K562 (cell line): ENCODE results near the gene HAUS1. TPM values are rescaled to one million over a fixed set of nuclear protein-coding genes. Genes with fewer than 3 reads are reported as not detected.

Experiments
- CBX8 ChIP-seq: fragments of 200-600 bp; sonication (generic); IDR thresholded peaks from 2 replicates; pipeline ENCODE4 v1.6.1; 2012; ENCODE audit warnings: borderline replicate concordance, mixed run types, low read depth, mild to moderate bottlenecking, moderate library complexity, mixed read lengths, low read length, control low read depth, inconsistent platforms; ENCODE audit not compliant: poor library complexity, severe bottlenecking; ENCODE audit errors: extremely low read depth
- E2F3 ChIP-seq: fragments of 250-450 bp; sonication (Bioruptor Pico); IDR thresholded peaks from 2 replicates; pipeline ENCODE4 v1.4.0; 2020; ENCODE audit warnings: mild to moderate bottlenecking
- GABPB1 ChIP-seq: sonication (generic); formaldehyde crosslinking; IDR thresholded peaks from 2 replicates; pipeline ENCODE4 v1.8.0; 2022; ENCODE audit warnings: mild to moderate bottlenecking, missing genetic modification reagents
- HNRNPLL ChIP-seq: fragments of 200-400 bp; formaldehyde crosslinking; IDR thresholded peaks from 2 replicates; pipeline ENCODE4 v1.6.1; 2017; ENCODE audit warnings: low read length, low read depth, mild to moderate bottlenecking; ENCODE audit not compliant: poor library complexity, severe bottlenecking
- KAT7 ChIP-seq: sonication (generic); formaldehyde crosslinking; IDR thresholded peaks from 2 replicates; pipeline ENCODE4 v1.8.0; 2022; ENCODE audit warnings: missing genetic modification reagents, mild to moderate bottlenecking, borderline replicate concordance
- MCM7 ChIP-seq, 2 experiments: fragments of 450-650 bp; IDR thresholded peaks; 2 replicates each; pipeline ENCODE4 v1.6.1; 2016 to 2018
- MTA3 ChIP-seq: fragments of 450-650 bp; formaldehyde crosslinking; IDR thresholded peaks from 2 replicates; pipeline ENCODE4 v1.6.1; 2017; ENCODE audit warnings: mild to moderate bottlenecking, borderline replicate concordance
- NFE2 ChIP-seq: IDR thresholded peaks from 2 replicates; pipeline ENCODE4 v1.6.1; 2014; ENCODE audit warnings: antibody characterized with exemption, low read depth
- NFIX ChIP-seq: fragments of 250-450 bp; sonication (Bioruptor Pico); IDR thresholded peaks from 2 replicates; pipeline ENCODE4 v1.4.0; 2020; ENCODE audit warnings: low read depth, mild to moderate bottlenecking, moderate library complexity
- POLR2A ChIP-seq: fragments of 450-650 bp; conservative IDR thresholded peaks from 2 replicates; pipeline ENCODE4 v1.6.1; 2016
- RBM34 ChIP-seq: fragments of 200-400 bp; formaldehyde crosslinking; IDR thresholded peaks from 2 replicates; pipeline ENCODE4 v1.6.1; 2018; ENCODE audit warnings: low read length, borderline replicate concordance; ENCODE audit not compliant: insufficient read depth
- SIX5 ChIP-seq, 2 experiments: IDR thresholded peaks; 2 replicates each; pipeline ENCODE4 v1.6.1; 2011; ENCODE audit warnings: low read length in 2 of 2, borderline replicate concordance in 1 of 2, low read depth in 1 of 2, mild to moderate bottlenecking in 1 of 2, moderate library complexity in 1 of 2; ENCODE audit not compliant: insufficient read depth in 1 of 2
- XRCC3 ChIP-seq: fragments of 450-650 bp; IDR thresholded peaks from 2 replicates; pipeline ENCODE4 v1.6.1; 2017; ENCODE audit warnings: mild to moderate bottlenecking, moderate library complexity
- ZNF347 ChIP-seq: fragments of 450-650 bp; formaldehyde crosslinking; IDR thresholded peaks from 2 replicates; pipeline ENCODE4 v1.4.0; 2020; ENCODE audit warnings: low read depth, mild to moderate bottlenecking, moderate library complexity
- ZNF551 ChIP-seq: fragments of 250-450 bp; sonication (Bioruptor Pico); IDR thresholded peaks from 2 replicates; pipeline ENCODE4 v1.5.0; 2021; ENCODE audit warnings: mild to moderate bottlenecking, moderate library complexity
- polyA plus RNA-seq, 8 experiments: library from polyadenylated mRNA; depleted of rRNA in 4 of 8; stranded (reverse) in 5 of 8; unstranded in 3 of 8; fragments of >200 nt; fragmentation: Nextera tagmentation in 2 of 8; fragmentation: Illumina TruSeq in 1 of 8; extraction: Ambion mirVana in 2 of 8; extraction: Trizol in 1 of 8; gene quantifications; 2 replicates each; pipeline versions ENCODE4 v1.2.1 to v1.2.3, GENCODE V29; 2011 to 2014; ENCODE audit warnings: inconsistent platforms in 1 of 8, missing spikeins in 1 of 8
- total RNA-seq, 7 experiments: library from RNA; depleted of rRNA in 6 of 7; stranded (reverse); fragments of >200 nt in 6 of 7; fragmentation: Illumina TruSeq in 2 of 7; extraction: Trizol in 2 of 7; gene quantifications; 2 replicates each; pipeline versions ENCODE4 v1.2.1 to v1.2.3, GENCODE V29; 2011 to 2021; ENCODE audit warnings: low replicate concordance in 1 of 7
- TF ChIP-seq, protein P1 (sequence below): fragments of 250-450 bp; sonication (Bioruptor Pico); IDR thresholded peaks from 2 replicates; pipeline ENCODE4 v1.4.0; 2020; ENCODE audit warnings: borderline replicate concordance
- TF ChIP-seq, protein P2 (sequence below), 2 experiments: fragments of 450-650 bp; formaldehyde crosslinking in 1 of 2; IDR thresholded peaks; 2 replicates each; pipeline versions ENCODE4 v1.4.0 to v1.6.1; 2014 to 2020; ENCODE audit warnings: mild to moderate bottlenecking in 2 of 2, borderline replicate concordance in 1 of 2, low read depth in 1 of 2

Gene HAUS1
- total and polyA plus RNA-seq, 9 of the 15 experiments (the other 6 are each of a cell fraction or from before 2014, with no cell fraction given): 45.6 to 135 (median 76.3) TPM

DNA sequence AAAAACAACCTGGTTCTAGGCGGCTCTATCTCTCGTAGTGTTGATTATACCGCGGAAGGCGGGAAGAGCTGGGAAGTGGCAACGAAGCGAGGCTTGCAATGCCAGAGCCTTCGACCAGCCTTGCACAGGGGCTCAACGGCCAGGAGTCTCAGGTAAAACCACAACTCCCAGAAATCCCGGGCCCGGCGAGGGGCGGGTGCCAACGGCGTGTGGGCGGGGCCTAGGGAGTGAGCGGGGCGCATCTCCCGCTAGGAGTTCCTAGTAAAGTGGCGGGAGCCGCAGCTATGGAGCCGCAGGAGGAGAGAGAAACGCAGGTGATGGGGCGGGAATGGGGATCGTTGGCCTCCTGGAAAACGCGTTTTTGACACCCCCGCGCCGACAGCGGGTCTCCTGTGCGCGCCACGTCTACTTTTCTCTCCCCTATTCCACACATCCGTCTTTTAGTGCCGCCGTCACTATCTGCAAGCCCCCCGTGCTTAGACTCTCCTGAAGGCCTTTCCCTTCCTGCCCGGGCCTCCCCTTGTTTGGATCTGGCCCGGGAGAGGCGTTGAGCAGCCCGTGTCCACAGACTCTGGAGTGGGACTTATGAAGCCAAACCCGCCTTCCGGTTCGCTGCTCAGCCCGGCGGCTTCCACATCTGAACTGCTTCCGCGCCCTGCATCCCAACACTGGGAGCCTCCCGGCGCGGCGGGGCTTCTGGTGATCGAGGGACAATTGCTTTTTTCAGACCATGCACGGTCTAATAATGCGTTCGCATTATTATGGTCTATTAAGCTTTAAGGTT, at the start of gene HAUS1 (continued):
- TF ChIP-seq, protein P1, sequence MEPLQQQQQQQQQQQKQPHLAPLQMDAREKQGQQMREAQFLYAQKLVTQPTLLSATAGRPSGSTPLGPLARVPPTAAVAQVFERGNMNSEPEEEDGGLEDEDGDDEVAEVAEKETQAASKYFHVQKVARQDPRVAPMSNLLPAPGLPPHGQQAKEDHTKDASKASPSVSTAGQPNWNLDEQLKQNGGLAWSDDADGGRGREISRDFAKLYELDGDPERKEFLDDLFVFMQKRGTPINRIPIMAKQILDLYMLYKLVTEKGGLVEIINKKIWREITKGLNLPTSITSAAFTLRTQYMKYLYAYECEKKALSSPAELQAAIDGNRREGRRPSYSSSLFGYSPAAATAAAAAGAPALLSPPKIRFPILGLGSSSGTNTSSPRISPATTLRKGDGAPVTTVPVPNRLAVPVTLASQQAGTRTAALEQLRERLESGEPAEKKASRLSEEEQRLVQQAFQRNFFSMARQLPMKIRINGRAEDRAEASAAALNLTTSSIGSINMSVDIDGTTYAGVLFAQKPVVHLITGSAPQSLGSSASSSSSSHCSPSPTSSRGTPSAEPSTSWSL: no peak
- no peak for TF ChIP-seq MCM7 (IDR thresholded peaks at IDR 0.05)
- TF ChIP-seq KAT7: 0 out of 2 replicates have a peak, but pooled peaks have one; percentile 36
- no peak for TF ChIP-seq CBX8
- no peak for TF ChIP-seq ZNF551
- TF ChIP-seq, protein P2, sequence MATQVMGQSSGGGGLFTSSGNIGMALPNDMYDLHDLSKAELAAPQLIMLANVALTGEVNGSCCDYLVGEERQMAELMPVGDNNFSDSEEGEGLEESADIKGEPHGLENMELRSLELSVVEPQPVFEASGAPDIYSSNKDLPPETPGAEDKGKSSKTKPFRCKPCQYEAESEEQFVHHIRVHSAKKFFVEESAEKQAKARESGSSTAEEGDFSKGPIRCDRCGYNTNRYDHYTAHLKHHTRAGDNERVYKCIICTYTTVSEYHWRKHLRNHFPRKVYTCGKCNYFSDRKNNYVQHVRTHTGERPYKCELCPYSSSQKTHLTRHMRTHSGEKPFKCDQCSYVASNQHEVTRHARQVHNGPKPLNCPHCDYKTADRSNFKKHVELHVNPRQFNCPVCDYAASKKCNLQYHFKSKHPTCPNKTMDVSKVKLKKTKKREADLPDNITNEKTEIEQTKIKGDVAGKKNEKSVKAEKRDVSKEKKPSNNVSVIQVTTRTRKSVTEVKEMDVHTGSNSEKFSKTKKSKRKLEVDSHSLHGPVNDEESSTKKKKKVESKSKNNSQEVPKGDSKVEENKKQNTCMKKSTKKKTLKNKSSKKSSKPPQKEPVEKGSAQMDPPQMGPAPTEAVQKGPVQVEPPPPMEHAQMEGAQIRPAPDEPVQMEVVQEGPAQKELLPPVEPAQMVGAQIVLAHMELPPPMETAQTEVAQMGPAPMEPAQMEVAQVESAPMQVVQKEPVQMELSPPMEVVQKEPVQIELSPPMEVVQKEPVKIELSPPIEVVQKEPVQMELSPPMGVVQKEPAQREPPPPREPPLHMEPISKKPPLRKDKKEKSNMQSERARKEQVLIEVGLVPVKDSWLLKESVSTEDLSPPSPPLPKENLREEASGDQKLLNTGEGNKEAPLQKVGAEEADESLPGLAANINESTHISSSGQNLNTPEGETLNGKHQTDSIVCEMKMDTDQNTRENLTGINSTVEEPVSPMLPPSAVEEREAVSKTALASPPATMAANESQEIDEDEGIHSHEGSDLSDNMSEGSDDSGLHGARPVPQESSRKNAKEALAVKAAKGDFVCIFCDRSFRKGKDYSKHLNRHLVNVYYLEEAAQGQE (IDR thresholded peaks at IDR 0.05; ENCODE audit: borderline replicate concordance): no peak
- TF ChIP-seq, protein P2 (CRISPR knock-in tag; IDR thresholded peaks at IDR 0.05; ENCODE audit: low read depth): no peak
- peak; percentile 35; the same call in 1 of the 2 replicates for TF ChIP-seq MTA3
- peak; percentile 54 to 56; a peak in 3 of 4 replicates for TF ChIP-seq SIX5 (IDR thresholded peaks at IDR 0.05; ENCODE audit: borderline replicate concordance in 1 of 2, insufficient read depth in 1 of 2, low read depth in 1 of 2, low read length in 2 of 2)
- TF ChIP-seq POLR2A: peak; percentile 85
- no peak for TF ChIP-seq NFIX (CRISPR knock-in tag)
- no peak for TF ChIP-seq ZNF347 (CRISPR knock-in tag)
- TF ChIP-seq RBM34: no peak
- peak; percentile 63 for TF ChIP-seq HNRNPLL
- TF ChIP-seq XRCC3: no peak
- TF ChIP-seq E2F3: no peak
- no peak for TF ChIP-seq NFE2
- 0 out of 2 replicates have a peak, but pooled peaks have one; percentile 29 for TF ChIP-seq GABPB1 (CRISPR knock-in tag)
